Neuronal stem cell (in vitro differentiated cells): ENCODE measurements around the gene APBA1.

Experiments
- DNase-seq: peaks from one replicate; pipeline ENCODE4 v3.0.0-alpha.2; 2013; ENCODE audit warnings: low spot score
- H2AFZ ChIP-seq: one replicate; pipeline ENCODE4 v1.6.1; 2013; ENCODE audit warnings: mild to moderate bottlenecking, low read length, inconsistent platforms
- H2AK5ac ChIP-seq: 2 replicates; pipeline ENCODE4 v1.6.1; 2013; ENCODE audit warnings: low read depth, mild to moderate bottlenecking, inconsistent platforms, low read length, moderate library complexity, mixed read lengths
- H2BK120ac ChIP-seq: 2 replicates; pipeline ENCODE4 v1.6.1; 2013; ENCODE audit warnings: low read depth, mild to moderate bottlenecking, inconsistent platforms, low read length, moderate library complexity, mixed read lengths
- H2BK12ac ChIP-seq: one replicate; pipeline ENCODE4 v1.6.1; 2013; ENCODE audit warnings: low read length, inconsistent platforms
- H2BK15ac ChIP-seq: 2 replicates; pipeline ENCODE4 v1.6.1; 2013; ENCODE audit warnings: mild to moderate bottlenecking, low read length, inconsistent platforms, mixed read lengths
- H2BK5ac ChIP-seq: one replicate; pipeline ENCODE4 v1.6.1; 2013; ENCODE audit warnings: inconsistent platforms, mild to moderate bottlenecking, low read length, moderate library complexity
- H3K14ac ChIP-seq: one replicate; pipeline ENCODE4 v1.6.1; 2013; ENCODE audit warnings: low read length, inconsistent platforms
- H3K18ac ChIP-seq: 2 replicates; pipeline ENCODE4 v1.6.1; 2013; ENCODE audit warnings: low read length, inconsistent platforms
- H3K23ac ChIP-seq: 2 replicates; pipeline ENCODE4 v1.6.1; 2013; ENCODE audit warnings: low read depth, mild to moderate bottlenecking, mixed read lengths, low read length, inconsistent platforms; ENCODE audit not compliant: poor library complexity
- H3K27ac ChIP-seq: replicated peaks from 3 replicates; pipeline ENCODE4 v1.5.1; 2013; ENCODE audit warnings: low read length, inconsistent platforms
- H3K27me3 ChIP-seq, 3 experiments: 2 replicates each; pipeline ENCODE4 v1.6.1; 2013; ENCODE audit warnings: low read length in 3 of 3, mild to moderate bottlenecking in 2 of 3, inconsistent platforms in 1 of 3, low read depth in 1 of 3, mixed read lengths in 1 of 3, moderate library complexity in 1 of 3; ENCODE audit not compliant: control insufficient read depth in 3 of 3, insufficient read depth in 3 of 3
- H3K36me3 ChIP-seq, 2 donors: replicated peaks in 1 of 2; 2 replicates each; pipeline ENCODE4 v1.6.1; 2013; ENCODE audit warnings: low read length in 2 of 2; ENCODE audit not compliant: control insufficient read depth in 2 of 2, insufficient read depth in 2 of 2
- H3K4ac ChIP-seq: 2 replicates; pipeline ENCODE4 v1.6.1; 2013; ENCODE audit warnings: inconsistent platforms, mild to moderate bottlenecking, low read length, moderate library complexity
- H3K4me1 ChIP-seq, 2 donors: 1 replicate in 1 of 2; 2 replicates in 1 of 2; pipeline ENCODE4 v1.6.1; 2013; ENCODE audit warnings: low read length in 2 of 2, low read depth in 1 of 2; ENCODE audit not compliant: control insufficient read depth in 2 of 2, insufficient read depth in 1 of 2
- H3K4me2 ChIP-seq: one replicate; pipeline ENCODE4 v1.6.1; 2013; ENCODE audit warnings: mild to moderate bottlenecking, low read length, inconsistent platforms; ENCODE audit not compliant: insufficient read depth, poor library complexity, severe bottlenecking
- H3K4me3 ChIP-seq, 2 donors: 2 replicates each; pipeline ENCODE4 v1.5.1; 2013; ENCODE audit warnings: low read length in 2 of 2, mild to moderate bottlenecking in 2 of 2, inconsistent platforms in 1 of 2, moderate library complexity in 1 of 2
- H3K79me1 ChIP-seq: one replicate; pipeline ENCODE4 v1.6.1; 2013; ENCODE audit warnings: low read depth, mild to moderate bottlenecking, inconsistent platforms, low read length, moderate library complexity
- H3K9ac ChIP-seq: one replicate; pipeline ENCODE4 v1.6.1; 2013; ENCODE audit warnings: mild to moderate bottlenecking, low read depth, low read length, inconsistent platforms; ENCODE audit not compliant: poor library complexity
- H3K9me3 ChIP-seq, 2 donors: replicated peaks in 1 of 2; 2 replicates each; pipeline versions ENCODE3 to v1.6.1; 2013; ENCODE audit warnings: low read length in 2 of 2, mild to moderate bottlenecking in 2 of 2, inconsistent platforms in 1 of 2, low read depth in 1 of 2, mixed read lengths in 1 of 2, moderate library complexity in 1 of 2; ENCODE audit not compliant: control insufficient read depth in 2 of 2, insufficient read depth in 1 of 2
- H4K8ac ChIP-seq: one replicate; pipeline ENCODE4 v1.6.1; 2013; ENCODE audit warnings: low read depth, mild to moderate bottlenecking, inconsistent platforms, low read length, moderate library complexity
- H4K91ac ChIP-seq: one replicate; pipeline ENCODE4 v1.6.1; 2013; ENCODE audit warnings: low read length, low read depth, mild to moderate bottlenecking, inconsistent platforms; ENCODE audit not compliant: poor library complexity
- WGBS, 2 donors: extraction: QIAGEN DNeasy Blood & Tissue Kit; methylation state at CpG; one replicate each; pipeline ENCODE4 v1.1.7; 2013; ENCODE audit warnings: missing lambda C conversion rate in 2 of 2, mixed read lengths in 1 of 2; ENCODE audit not compliant: insufficient read length in 2 of 2, insufficient replicate concordance in 1 of 2; ENCODE audit errors: extremely low coverage in 2 of 2; 5-methylcytosine and 5-hydroxymethylcytosine counted together

The APBA1 gene

DNA sequence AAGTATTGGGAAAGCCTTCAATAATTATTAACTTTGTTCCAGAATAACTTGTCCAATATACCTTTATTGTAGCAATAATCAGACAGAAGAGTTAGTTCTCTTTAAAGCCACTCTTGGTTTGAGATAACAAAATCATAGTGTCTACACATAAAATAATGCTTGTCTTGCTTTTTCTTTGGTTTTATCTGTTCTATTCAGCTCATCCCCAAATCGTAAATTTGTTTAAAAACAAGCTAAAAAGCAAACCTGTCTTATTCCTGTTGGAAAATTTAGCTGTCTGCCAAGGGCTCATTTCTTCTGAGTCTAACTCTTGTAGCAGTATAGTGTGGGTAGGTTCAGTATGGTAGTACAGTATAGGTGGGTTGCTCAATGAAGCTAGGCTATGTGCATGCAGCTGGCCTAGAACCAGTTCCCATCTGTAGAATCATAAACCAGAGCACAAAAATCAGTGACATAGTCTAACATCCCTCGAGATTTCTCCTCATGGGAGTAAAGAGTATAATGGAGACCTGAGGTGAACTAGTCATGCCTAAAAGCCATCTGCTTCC is 17.9 kb upstream of the APBA1 start:
- H2BK120ac ChIP-seq = no peak overlapping the region
- no peak overlapping the region for H3K4me3 ChIP-seq
- DNase-seq = no peak
- H3K27ac ChIP-seq = no peak overlapping the region
- no peak overlapping the region for H3K4ac ChIP-seq
- H3K14ac ChIP-seq = no peak overlapping the region
- no peak overlapping the region for H4K8ac ChIP-seq
- no peak overlapping the region for H2AFZ ChIP-seq
- no peak overlapping the region for H2BK15ac ChIP-seq
- H2BK5ac ChIP-seq = no peak overlapping the region
- H3K9me3 ChIP-seq = no peaks in the 10 kb centered on the region
- no CpG with 5 or more reads among the region's 2 CpGs for WGBS, 2 donors
- no peak overlapping the region for H3K23ac ChIP-seq
- H3K36me3 ChIP-seq = no peaks in the 10 kb centered on the region
- H3K18ac ChIP-seq = no peak overlapping the region
- no peaks in the 10 kb centered on the region for H3K79me1 ChIP-seq
- H2BK12ac ChIP-seq = no peak overlapping the region
- no peaks in the 10 kb centered on the region for H3K27me3 ChIP-seq
- H2AK5ac ChIP-seq = no peak overlapping the region
- no peak overlapping the region for H3K9ac ChIP-seq
- no peaks in the 10 kb centered on the region for H3K4me1 ChIP-seq
- no peak overlapping the region for H4K91ac ChIP-seq
- no peak overlapping the region for H3K4me2 ChIP-seq

DNA sequence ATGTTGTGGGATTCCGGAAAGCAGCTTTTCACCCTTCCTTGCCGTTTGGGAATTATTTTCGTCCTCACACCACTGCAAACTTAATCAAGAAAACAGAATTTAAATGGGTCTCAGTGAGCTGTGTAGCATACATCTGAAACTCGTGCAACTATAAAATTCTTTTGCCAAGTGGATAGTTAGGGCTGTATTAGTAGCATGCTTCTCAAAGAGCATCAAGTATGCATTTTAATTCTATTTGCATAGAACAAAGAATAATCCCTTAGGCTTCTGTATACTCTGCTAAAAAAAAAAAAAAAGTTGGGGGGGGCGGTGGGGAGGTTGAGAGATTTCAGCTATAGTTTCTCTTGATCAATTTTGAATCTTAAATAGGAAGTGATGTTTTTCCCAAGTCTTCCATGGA is 11.8 kb upstream of the APBA1 start:
- Histone ChIP-seq H3K27me3 (peaks cover 0 to 5% (median 0%) of the 10 kb centered on the region in 3 experiments), H3K4me3 (no peak overlapping the region), H3K18ac (no peak overlapping the region), H3K9me3 (no peaks in the 10 kb centered on the region), H3K14ac (no peak overlapping the region), H2BK120ac (no peak overlapping the region), H4K91ac (no peak overlapping the region), H3K9ac (no peak overlapping the region), H3K27ac (no peak overlapping the region), H3K4ac (no peak overlapping the region), H2BK12ac (no peak overlapping the region), H3K23ac (no peak overlapping the region), H2AK5ac (no peak overlapping the region), H3K36me3 (no peaks in the 10 kb centered on the region), H3K4me2 (no peak overlapping the region), H2BK5ac (no peak overlapping the region), H4K8ac (no peak overlapping the region), H3K4me1 (no peaks in the 10 kb centered on the region), H2AFZ (no peak overlapping the region), H2BK15ac (no peak overlapping the region), H3K79me1 (no peaks in the 10 kb centered on the region)
- DNase-seq = no peak
- WGBS, 2 donors = no CpG with 5 or more reads among the region's 5 CpGs

DNA sequence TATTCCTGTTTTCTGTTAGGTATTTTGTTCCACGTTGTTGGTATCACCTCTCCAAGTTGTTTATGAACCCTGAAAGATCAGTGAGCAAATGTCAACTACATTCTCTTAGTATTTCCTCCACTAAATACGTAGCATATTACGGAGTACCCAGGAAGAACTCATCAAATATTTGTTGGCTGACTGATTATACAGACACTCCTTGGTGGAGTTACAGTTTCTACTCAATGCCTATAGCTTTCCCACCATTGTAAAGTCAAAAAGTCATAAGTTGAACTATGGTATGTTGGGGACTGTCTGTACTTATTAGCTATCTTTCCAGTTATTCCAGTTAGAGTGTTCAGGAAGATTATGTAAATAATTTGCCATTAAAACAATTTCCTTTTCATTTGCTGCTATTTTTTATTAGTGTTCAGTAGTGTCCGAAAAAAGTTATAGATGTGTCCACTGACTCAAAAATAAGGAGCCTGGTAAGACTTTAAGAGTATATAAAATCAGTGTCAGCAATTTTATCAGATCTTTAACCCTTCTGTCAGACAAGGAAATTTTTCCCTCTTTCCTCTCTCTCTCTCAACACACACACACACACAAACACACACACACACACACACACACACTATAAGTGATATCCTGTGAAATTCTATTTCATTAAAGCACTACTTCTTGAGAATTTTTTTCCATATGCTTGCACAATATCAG is 6.8 kb upstream of the APBA1 start:
- no peaks in the 10 kb centered on the region for H3K36me3 ChIP-seq
- H4K91ac ChIP-seq = no peak overlapping the region
- no peaks in the 10 kb centered on the region for H3K79me1 ChIP-seq
- no peak overlapping the region for H2BK15ac ChIP-seq
- peaks cover 0 to 25% (median 0%) of the 10 kb centered on the region in 3 experiments for H3K27me3 ChIP-seq
- WGBS, 2 donors = no CpG with 5 or more reads among the region's 4 CpGs
- no peak overlapping the region for H3K4me2 ChIP-seq
- H2BK120ac ChIP-seq = no peak overlapping the region
- H3K14ac ChIP-seq = no peak overlapping the region
- no peak overlapping the region for H2AFZ ChIP-seq
- no peak overlapping the region for H4K8ac ChIP-seq
- no peak overlapping the region for H3K4me3 ChIP-seq
- no peak overlapping the region for H3K4ac ChIP-seq
- DNase-seq = no peak
- no peak overlapping the region for H2BK12ac ChIP-seq
- no peaks in the 10 kb centered on the region for H3K9me3 ChIP-seq
- H3K18ac ChIP-seq = no peak overlapping the region
- no peak overlapping the region for H3K23ac ChIP-seq
- H3K27ac ChIP-seq = no peak overlapping the region
- no peak overlapping the region for H2AK5ac ChIP-seq
- H3K4me1 ChIP-seq = no peaks in the 10 kb centered on the region
- H3K9ac ChIP-seq = no peak overlapping the region
- no peak overlapping the region for H2BK5ac ChIP-seq

DNA sequence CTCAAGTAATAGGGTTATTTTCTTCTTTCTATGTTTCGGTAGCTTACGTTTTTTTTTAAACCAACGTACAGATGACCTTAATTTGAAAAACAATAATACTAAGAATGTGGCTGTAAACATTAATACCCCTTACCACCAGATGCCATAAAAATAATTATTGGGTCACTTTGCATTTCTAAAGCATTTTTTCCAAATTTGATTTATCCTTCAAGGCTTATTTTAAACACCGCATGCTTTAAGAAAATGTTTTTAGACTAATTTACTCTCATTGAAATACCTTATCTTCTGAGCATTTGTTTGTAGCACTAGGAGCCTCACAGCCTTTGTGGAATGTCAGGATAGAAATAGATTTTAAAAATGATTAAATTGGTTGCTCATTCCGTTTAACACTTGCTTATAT is 5.8 kb upstream of the APBA1 start:
- Histone ChIP-seq H4K8ac (no peak overlapping the region), H3K4me1 (peaks cover 0 to 4% of the 10 kb centered on the region in 2 donors), H3K79me1 (no peaks in the 10 kb centered on the region), H3K14ac (no peak overlapping the region), H3K36me3 (no peaks in the 10 kb centered on the region), H2BK5ac (no peak overlapping the region), H3K23ac (no peak overlapping the region), H3K4me3 (no peak overlapping the region), H3K18ac (no peak overlapping the region), H2BK15ac (no peak overlapping the region), H3K27me3 (peaks cover 0 to 22% (median 0%) of the 10 kb centered on the region in 3 experiments), H4K91ac (no peak overlapping the region), H2BK120ac (no peak overlapping the region), H2AFZ (no peak overlapping the region), H3K9ac (no peak overlapping the region), H3K4ac (no peak overlapping the region), H3K27ac (no peak overlapping the region), H3K9me3 (no peaks in the 10 kb centered on the region), H2BK12ac (no peak overlapping the region), H3K4me2 (no peak overlapping the region), H2AK5ac (no peak overlapping the region)
- no CpG with 5 or more reads among the region's 5 CpGs for WGBS, 2 donors
- DNase-seq = no peak
